Aorta (tissue), 5 donors: Measurements from ENCODE around the gene TMIE. TPM values are rescaled to one million over a fixed set of nuclear protein-coding genes. Genes with fewer than 3 reads are reported as not detected.

ENCODE experiments used
- ATAC-seq: fragments of 200-7000 bp; cut with Tn5 transposase; one replicate; pipeline ENCODE4 v1.9.1; 2022; ENCODE audit warnings: moderate library complexity; ENCODE audit not compliant: low FRiP score
- DNase-seq, 2 donors: peaks; one replicate each; pipeline ENCODE4 v3.0.0-alpha.2; 2020
- H3K27ac ChIP-seq, 2 donors: one replicate each; pipeline ENCODE4 v1.5.1; 2013; ENCODE audit warnings: low read length in 2 of 2, mild to moderate bottlenecking in 2 of 2, moderate library complexity in 2 of 2, control low read depth in 1 of 2, inconsistent platforms in 1 of 2, low read depth in 1 of 2
- H3K27me3 ChIP-seq, 2 donors: one replicate each; pipeline ENCODE4 v1.6.1; 2013; ENCODE audit warnings: control low read depth in 1 of 2, low read length in 1 of 2, mild to moderate bottlenecking in 1 of 2, moderate library complexity in 1 of 2; ENCODE audit not compliant: insufficient read depth in 2 of 2, control insufficient read depth in 1 of 2
- H3K36me3 ChIP-seq, 2 donors: one replicate each; pipeline ENCODE4 v1.6.1; 2013; ENCODE audit warnings: control low read depth in 1 of 2, low read length in 1 of 2, mild to moderate bottlenecking in 1 of 2; ENCODE audit not compliant: insufficient read depth in 2 of 2, control insufficient read depth in 1 of 2
- H3K4me1 ChIP-seq, 2 donors: one replicate each; pipeline ENCODE4 v1.6.1; 2013; ENCODE audit warnings: low read length in 2 of 2, control low read depth in 1 of 2, mild to moderate bottlenecking in 1 of 2, moderate library complexity in 1 of 2; ENCODE audit not compliant: insufficient read depth in 2 of 2, control insufficient read depth in 1 of 2
- H3K4me3 ChIP-seq, 2 donors: one replicate each; pipeline ENCODE4 v1.5.1; 2013; ENCODE audit warnings: low read length in 2 of 2, control low read depth in 1 of 2, mild to moderate bottlenecking in 1 of 2
- H3K9me3 ChIP-seq: one replicate; pipeline ENCODE4 v1.6.1; 2013; ENCODE audit warnings: mild to moderate bottlenecking, low read length; ENCODE audit not compliant: control insufficient read depth
- WGBS, 2 donors: extraction: QIAGEN DNeasy Blood & Tissue Kit; methylation state at CpG; one replicate each; pipeline ENCODE4 v1.1.7; 2013; 5-methylcytosine and 5-hydroxymethylcytosine counted together
- intact Hi-C, 2 donors: fragments of 100-400 bp; cut with DNase I; formaldehyde crosslinking; loops; one replicate each; pipeline versions ENCODE4 v1.14.2 to v1.15.0; 2022
- polyA plus RNA-seq, 2 donors: library from polyadenylated mRNA; stranded (reverse); fragments of 200-250 nt; gene quantifications; one replicate each; pipeline ENCODE4 v1.2.3, GENCODE V29; 2013
- total RNA-seq, 2 donors: library from RNA; stranded (reverse); fragmentation: NEBNext Ultra II Directional; extraction: Animal tissue kit (Norgen Biotek cat#: 25700); gene quantifications; one replicate each; pipeline ENCODE4 v1.2.1, GENCODE V29; 2021
- donor health status: healthy with polysubstance abuse.
- donor health status: Bipolar disorder and iron deficiency.
- donor health status: DM: no; HTN: no; CAD: no.
- donor health status: DM: no; HTN: no; CAD: no.
- donor health status: DM: yes; HTN: yes; CAD: no.

Gene TMIE
- total and polyA plus RNA-seq, 4 donors: 0.55 to 1.00 (median 0.87) TPM

DNA sequence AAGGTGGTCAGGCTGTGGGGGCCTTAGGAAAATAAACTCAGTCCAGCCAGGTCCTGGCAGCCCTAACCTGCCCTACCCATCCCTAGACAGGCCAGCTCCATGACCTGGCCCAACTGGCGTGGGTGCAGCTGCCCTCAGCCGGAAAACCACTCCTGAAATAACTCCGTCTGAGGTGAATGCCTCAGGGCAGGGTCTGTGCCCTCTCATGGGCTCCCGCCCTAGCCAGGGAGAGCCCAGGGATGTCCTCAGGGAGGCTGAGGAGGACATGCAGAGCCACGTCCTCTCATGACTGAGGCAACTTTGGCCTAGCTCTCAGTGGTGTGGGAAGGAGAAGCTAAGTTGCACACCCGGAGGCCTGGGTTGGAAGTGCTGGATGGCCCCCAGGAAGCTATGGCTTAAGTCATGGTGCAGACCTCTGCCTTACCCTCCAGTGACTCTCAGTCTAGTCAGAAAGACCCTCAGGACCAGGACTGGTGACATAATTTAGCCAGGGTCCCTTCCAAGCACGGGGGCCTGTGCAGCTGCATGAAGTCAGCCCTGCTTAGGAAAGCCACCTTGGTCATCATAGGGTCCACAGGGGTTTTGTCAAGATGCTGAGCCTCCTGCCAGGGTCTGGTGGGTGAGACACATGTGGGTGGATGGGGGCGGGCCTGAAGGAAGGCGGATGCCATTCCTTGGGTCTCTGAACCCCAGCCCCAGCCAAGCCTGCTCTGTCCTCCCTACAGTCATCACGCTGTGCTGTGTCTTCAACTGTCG is 7.4 kb downstream of the TMIE start:
- 84 to 85% methylated on average over 11 of the region's 11 CpGs for WGBS, 2 donors
- DNase-seq: peak; percentile 34 to 70
- no peak for ATAC-seq

DNA sequence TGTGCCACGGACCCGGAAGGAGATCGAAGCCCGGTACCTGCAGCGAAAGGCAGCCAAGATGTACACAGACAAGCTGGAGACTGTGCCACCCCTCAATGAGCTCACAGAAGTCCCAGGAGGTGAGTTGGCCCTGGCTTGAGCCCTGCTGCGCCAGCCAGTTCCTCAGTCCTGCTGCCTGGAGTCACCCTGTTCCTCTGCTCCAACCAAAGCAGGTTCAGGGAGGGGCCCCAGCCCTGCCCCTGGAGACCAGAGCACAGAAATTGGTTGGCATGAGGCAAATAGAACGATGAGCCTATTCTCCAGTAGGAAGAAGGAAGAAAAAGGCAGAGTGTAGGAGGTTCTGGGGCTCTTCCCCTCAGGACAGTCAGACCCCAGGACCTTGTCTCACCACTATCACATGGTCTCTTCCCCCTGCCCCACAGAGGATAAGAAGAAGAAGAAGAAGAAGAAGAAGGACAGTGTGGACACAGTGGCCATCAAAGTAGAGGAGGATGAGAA is 8.0 kb downstream of the TMIE start:
- intact Hi-C loops: loop anchor here (5.0 to 10.0 kb wide), 3 partner anchors 138 to 296 kb away; partner anchors contain the start of gene MYL3 (in 1 of the 2)

More for the DNA sequence above, 7.4 kb downstream of the TMIE start:
- H3K4me1 ChIP-seq: no peaks in the 10 kb centered on the region
- no peaks in the 10 kb centered on the region for H3K9me3 ChIP-seq
- intact Hi-C loops: loop anchor here (5.0 to 10.0 kb wide), 3 partner anchors 139 to 296 kb away; partner anchors contain the start of gene MYL3 (in 1 of the 2)
- no peak overlapping the region for H3K4me3 ChIP-seq
- no peaks in the 10 kb centered on the region for H3K36me3 ChIP-seq
- H3K27me3 ChIP-seq: no peaks in the 10 kb centered on the region
- no peak overlapping the region for H3K27ac ChIP-seq

DNA sequence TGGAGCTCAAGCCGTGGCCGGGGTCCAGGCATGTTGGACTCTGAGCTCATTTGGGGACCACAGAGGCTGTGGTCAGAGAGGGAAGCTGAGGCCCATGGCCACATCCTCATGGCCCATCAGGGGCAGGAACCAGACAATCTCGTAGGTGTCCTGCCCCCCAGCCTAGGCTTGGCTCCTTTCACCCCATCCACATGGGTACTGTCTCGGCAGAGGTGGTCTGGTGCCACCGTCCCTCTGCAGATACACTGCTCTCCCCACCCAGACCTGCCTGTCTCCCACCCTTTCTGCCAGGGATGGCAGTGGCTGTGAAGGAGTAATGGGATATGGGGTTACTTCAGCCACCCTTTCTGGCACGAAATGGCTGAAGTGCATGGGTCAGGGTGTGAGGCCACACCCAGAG is 8.5 kb downstream of the TMIE start:
- no peak overlapping the region for H3K4me3 ChIP-seq
- DNase-seq (peak; percentile 23 to 43), ATAC-seq (no peak)
- H3K27me3 ChIP-seq: no peaks in the 10 kb centered on the region
- 89 to 95% methylated on average over 6 of the region's 6 CpGs for WGBS, 2 donors
- no peaks in the 10 kb centered on the region for H3K9me3 ChIP-seq
- no peaks in the 10 kb centered on the region for H3K36me3 ChIP-seq
- H3K27ac ChIP-seq: no peak overlapping the region
- no peaks in the 10 kb centered on the region for H3K4me1 ChIP-seq
- intact Hi-C loops: loop anchor here (5.0 to 10.0 kb wide), 3 partner anchors 138 to 295 kb away; partner anchors contain the start of gene MYL3 (in 1 of the 2)

More for the DNA sequence above, 8.0 kb downstream of the TMIE start:
- Histone ChIP-seq H3K36me3 (no peaks in the 10 kb centered on the region), H3K4me3 (no peak overlapping the region), H3K4me1 (no peaks in the 10 kb centered on the region), H3K27ac (no peak overlapping the region), H3K27me3 (no peaks in the 10 kb centered on the region), H3K9me3 (no peaks in the 10 kb centered on the region)
- no peak for ATAC-seq
- no peak for DNase-seq
- 78 to 85% methylated on average over 7 of the region's 7 CpGs for WGBS, 2 donors

DNA sequence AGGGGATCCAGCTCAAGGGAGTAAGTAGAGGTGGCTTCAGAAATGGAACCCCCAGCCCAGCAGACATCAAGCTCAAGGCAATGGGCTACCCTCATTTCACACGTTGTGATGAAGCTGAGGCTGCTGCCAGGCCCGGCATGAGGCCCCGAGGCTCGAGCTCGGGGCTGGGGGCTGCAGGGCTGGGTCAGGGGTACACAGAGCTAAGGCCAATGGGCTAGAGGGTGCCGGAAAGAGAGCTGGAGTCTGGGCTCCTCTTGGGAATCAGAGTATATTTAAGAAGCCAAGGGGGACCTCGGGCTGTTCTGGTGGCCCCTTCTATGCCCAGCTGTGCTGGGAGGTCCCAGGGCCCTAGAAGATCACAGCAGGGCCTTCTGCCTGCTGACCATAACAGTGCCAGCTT is 9.0 kb downstream of the TMIE start:
- peak; percentile 20 to 46 for DNase-seq
- intact Hi-C loops: no loop called here
- ATAC-seq: no peak
- Histone ChIP-seq H3K4me1 (no peaks in the 10 kb centered on the region), H3K36me3 (no peaks in the 10 kb centered on the region), H3K27ac (no peak overlapping the region), H3K9me3 (no peaks in the 10 kb centered on the region), H3K4me3 (no peak overlapping the region), H3K27me3 (no peaks in the 10 kb centered on the region)
- WGBS, 2 donors: 90 to 93% methylated on average over 6 to 7 of the region's 7 CpGs

DNA sequence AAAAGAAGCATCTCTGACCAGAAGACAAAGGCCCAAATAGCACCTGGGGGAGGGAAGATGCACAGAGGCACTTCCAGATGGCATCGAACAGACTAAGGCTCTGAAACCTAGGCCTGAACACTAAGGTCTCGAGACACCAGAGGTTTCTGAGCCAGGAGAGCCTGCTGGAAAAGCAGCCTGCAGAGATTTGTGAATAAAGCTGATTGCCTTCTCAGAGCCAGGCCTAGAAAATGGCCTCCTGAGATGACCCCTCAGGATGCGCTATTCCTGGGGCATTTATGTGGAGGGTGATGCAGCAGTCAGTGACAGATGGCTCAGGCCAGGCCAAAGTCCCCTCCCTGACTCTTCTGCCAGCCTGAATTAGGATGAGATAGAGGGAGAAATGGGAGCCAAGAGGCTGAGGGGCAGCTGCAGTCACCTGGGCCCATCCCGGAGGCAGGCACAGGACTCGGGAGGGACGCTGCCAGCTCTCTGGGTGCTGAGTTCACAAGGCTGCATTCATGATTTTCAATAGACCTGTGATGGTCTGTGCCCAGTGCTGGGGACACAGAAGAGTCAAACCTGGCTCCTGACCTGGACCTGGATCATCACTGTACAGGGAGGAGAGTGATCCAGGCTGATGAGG is 9.6 kb downstream of the TMIE start:
- Histone ChIP-seq H3K4me1 (no peaks in the 10 kb centered on the region), H3K4me3 (no peak overlapping the region), H3K9me3 (no peaks in the 10 kb centered on the region), H3K27me3 (no peaks in the 10 kb centered on the region), H3K36me3 (no peaks in the 10 kb centered on the region), H3K27ac (no peak overlapping the region)
- no peak for ATAC-seq
- DNase-seq: peak; percentile 24 to 49
- WGBS, 2 donors: 94 to 95% methylated on average over 6 of the region's 6 CpGs
- intact Hi-C loops: no loop called here

DNA sequence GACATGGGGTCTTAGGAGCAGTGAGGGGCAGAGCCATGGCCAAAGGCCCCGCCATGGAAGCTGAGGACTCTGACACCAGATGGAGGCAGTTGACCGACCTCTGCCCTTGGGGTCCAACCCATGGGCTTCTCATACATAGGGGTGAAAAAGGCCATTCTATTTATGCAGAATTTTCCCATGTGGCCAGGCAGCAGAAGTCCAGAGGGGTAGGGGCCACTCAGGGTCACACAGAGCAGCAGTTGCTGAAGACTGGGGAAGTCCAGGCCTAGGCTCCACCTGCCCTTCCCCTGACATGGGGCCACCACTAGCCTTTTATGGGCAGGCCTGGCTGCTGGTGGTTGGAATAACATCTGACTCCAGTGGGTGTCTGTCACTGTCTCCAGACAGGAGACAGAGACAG is 10.1 kb downstream of the TMIE start:
- Histone ChIP-seq H3K9me3 (no peaks in the 10 kb centered on the region), H3K27ac (no peak overlapping the region), H3K36me3 (no peaks in the 10 kb centered on the region), H3K4me1 (no peaks in the 10 kb centered on the region), H3K4me3 (no peak overlapping the region), H3K27me3 (no peaks in the 10 kb centered on the region)
- intact Hi-C loops: no loop called here
- 99 to 100% methylated on average over 2 of the region's 2 CpGs for whole genome bisulfite sequencing, 2 donors
- no peak for ATAC-seq
- DNase-seq: peak; percentile 13 to 16

DNA sequence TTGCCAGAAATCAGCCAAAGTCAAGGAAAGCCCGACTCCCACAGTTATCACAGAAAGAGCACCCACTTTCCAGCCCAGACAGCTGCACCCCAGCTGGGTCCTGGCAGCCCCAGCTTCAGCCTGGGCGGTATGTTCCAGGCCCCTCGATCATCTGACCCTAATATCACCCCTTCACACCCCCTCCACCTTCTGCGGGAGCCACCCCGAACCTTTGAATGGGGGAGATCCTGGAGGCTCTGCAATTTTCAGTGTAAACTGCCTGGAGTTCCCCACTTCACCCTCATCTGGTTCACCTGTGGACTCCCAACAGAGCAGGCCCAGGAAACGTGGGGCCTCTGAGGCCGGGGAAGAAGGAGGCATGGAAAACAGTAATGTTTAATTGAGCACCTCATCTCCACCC is 10.6 kb downstream of the TMIE start:
- ATAC-seq (no peak), DNase-seq (peak; percentile 11 to 24)
- H3K4me3 ChIP-seq: no peak overlapping the region
- no peaks in the 10 kb centered on the region for H3K36me3 ChIP-seq
- 95 to 96% methylated on average over 7 of the region's 7 CpGs for WGBS, 2 donors
- H3K9me3 ChIP-seq: no peaks in the 10 kb centered on the region
- H3K27me3 ChIP-seq: no peaks in the 10 kb centered on the region
- H3K27ac ChIP-seq: no peak overlapping the region
- intact Hi-C loops: no loop called here
- no peaks in the 10 kb centered on the region for H3K4me1 ChIP-seq

DNA sequence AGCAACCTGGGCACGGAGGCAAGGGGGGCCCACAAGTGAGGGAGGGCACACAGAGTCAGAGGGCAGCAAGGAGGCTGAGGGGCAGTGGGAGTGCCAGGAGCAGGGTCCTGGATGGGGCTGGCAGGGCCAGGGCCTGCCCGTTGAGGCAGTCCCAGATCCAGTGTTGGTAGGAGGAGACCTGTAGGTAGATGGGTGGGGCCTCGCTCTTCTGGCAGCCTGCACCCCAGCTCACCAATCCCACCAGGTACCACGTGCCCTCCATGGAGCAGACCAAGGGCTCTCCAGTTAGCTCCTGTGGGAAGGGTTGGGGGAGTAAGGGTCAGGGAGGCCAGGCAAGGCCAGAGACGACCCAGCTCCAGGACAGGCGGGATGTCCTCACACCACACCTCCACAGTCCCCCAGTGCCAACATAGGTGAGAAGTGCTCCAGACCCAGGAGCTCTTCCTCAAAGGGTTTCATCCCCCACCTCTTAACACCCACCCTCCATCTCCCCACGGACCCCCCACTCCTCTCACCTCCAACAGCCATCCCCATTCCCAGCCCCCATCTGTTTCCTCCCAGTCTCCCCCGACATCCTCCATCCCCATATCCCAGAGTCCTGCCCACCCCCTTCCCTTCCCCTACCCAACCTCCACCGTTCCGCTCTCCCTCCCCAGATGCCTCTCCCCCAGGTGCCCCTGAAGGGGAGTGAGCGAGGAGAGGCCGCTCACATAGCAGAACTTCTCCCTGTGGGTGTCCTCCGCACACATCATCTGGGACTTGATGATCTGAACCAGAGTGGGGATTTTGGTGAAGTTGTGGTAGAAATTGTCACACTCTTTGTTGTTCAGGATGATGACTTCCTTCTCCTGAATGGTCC is 11.2 kb downstream of the TMIE start:
- H3K9me3 ChIP-seq: no peaks in the 10 kb centered on the region
- H3K27ac ChIP-seq: no peak overlapping the region
- no peaks in the 10 kb centered on the region for H3K36me3 ChIP-seq
- H3K4me1 ChIP-seq: no peaks in the 10 kb centered on the region
- intact Hi-C loops: no loop called here
- ATAC-seq (no peak), DNase-seq (peak; percentile 17 to 50)
- H3K4me3 ChIP-seq: no peak overlapping the region
- no peaks in the 10 kb centered on the region for H3K27me3 ChIP-seq
- 90 to 91% methylated on average over 13 of the region's 13 CpGs for WGBS, 2 donors
